Esophagus squamous epithelium (tissue), 4 donors: ENCODE measurements around the gene SMCO3.
A peak's percentile ranks its signal among the peaks of the same experiment; 100 is the strongest.

Experiments used
- POLR2A ChIP-seq, 4 donors: fragments of 450-650 bp; IDR thresholded peaks; one replicate each; pipeline ENCODE4 v1.6.1; 2017; ENCODE audit warnings: antibody characterized with exemption in 4 of 4, mild to moderate bottlenecking in 4 of 4, moderate library complexity in 3 of 4
- TF ChIP-seq, protein P1 (sequence below), 6 experiments: fragments of 450-650 bp in 4 of 6; fragments of 200-600 bp in 2 of 6; sonication (generic) in 2 of 6; IDR thresholded peaks; one replicate each; pipeline ENCODE4 v1.5.1; 2016 to 2019; ENCODE audit warnings: antibody characterized with exemption in 6 of 6, mild to moderate bottlenecking in 4 of 6, moderate library complexity in 4 of 6

GRCh38 chr12:14774074-14774905, 39.7 kb downstream of the SMCO3 start:
- TF ChIP-seq POLR2A (IDR thresholded peaks at IDR 0.05): peak in 3 of 4 donors; percentile 96 to 99 (median 99)
- TF ChIP-seq, protein P1, sequence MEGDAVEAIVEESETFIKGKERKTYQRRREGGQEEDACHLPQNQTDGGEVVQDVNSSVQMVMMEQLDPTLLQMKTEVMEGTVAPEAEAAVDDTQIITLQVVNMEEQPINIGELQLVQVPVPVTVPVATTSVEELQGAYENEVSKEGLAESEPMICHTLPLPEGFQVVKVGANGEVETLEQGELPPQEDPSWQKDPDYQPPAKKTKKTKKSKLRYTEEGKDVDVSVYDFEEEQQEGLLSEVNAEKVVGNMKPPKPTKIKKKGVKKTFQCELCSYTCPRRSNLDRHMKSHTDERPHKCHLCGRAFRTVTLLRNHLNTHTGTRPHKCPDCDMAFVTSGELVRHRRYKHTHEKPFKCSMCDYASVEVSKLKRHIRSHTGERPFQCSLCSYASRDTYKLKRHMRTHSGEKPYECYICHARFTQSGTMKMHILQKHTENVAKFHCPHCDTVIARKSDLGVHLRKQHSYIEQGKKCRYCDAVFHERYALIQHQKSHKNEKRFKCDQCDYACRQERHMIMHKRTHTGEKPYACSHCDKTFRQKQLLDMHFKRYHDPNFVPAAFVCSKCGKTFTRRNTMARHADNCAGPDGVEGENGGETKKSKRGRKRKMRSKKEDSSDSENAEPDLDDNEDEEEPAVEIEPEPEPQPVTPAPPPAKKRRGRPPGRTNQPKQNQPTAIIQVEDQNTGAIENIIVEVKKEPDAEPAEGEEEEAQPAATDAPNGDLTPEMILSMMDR (IDR thresholded peaks at IDR 0.05): no peak
